ENCODE results near the gene API5.

Gene API5

GRCh38 chr11:43311791-43312607 is at the start of gene API5:
API5 (plus strand) TSS chr11:43311996; CDS start chr11:43312128, 132 bp downstream.
- Histone ChIP-seq H3K9me3 (ENCODE audit: low read length) (no peaks in the 10 kb centered on the region), H3K4me3 (ENCODE audit: low read length) (peak within 1 kb of the TSS; percentile 92)

GRCh38 chr11:43267856-43268580 is 43.8 kb upstream of the API5 start:
- Histone ChIP-seq H3K27me3 (ENCODE audit: insufficient read depth, low read length) (no peaks in the 10 kb centered on the region), H3K9me3 (ENCODE audit: low read length) (no peaks in the 10 kb centered on the region), H3K36me3 (ENCODE audit: insufficient read depth, low read length) (no peaks in the 10 kb centered on the region), H3K4me3 (ENCODE audit: low read length) (no peak overlapping the region), H3K4me1 (ENCODE audit: insufficient read depth, low read length) (peaks cover 5% of the 10 kb centered on the region), H2AFZ (ENCODE audit: low read depth, low read length) (no peak overlapping the region)

More at GRCh38 chr11:43311791-43312607, at the start of gene API5:
- no peaks in the 10 kb centered on the region for H3K27me3 ChIP-seq (ENCODE audit: insufficient read depth, low read length)
- H3K4me1 ChIP-seq (ENCODE audit: insufficient read depth, low read length), result peaks cover 6% of the 10 kb centered on the region
- peak within 1 kb of the TSS; percentile 42 for H2AFZ ChIP-seq (ENCODE audit: low read depth, low read length)
- peaks cover 4% of the 10 kb centered on the region for H3K36me3 ChIP-seq (ENCODE audit: insufficient read depth, low read length)

- Histone ChIP-seq H3K4me3 (ENCODE audit: low read length) (peak overlapping the region; percentile 35), H2AFZ (ENCODE audit: low read depth, low read length) (peak overlapping the region; percentile 46), H3K36me3 (ENCODE audit: insufficient read depth, low read length) (no peaks in the 10 kb centered on the region), H3K4me1 (ENCODE audit: insufficient read depth, low read length) (peaks cover 5% of the 10 kb centered on the region), H3K9me3 (ENCODE audit: low read length) (no peaks in the 10 kb centered on the region), H3K27me3 (ENCODE audit: insufficient read depth, low read length) (no peaks in the 10 kb centered on the region)
These were observed 43.0 kb upstream of the API5 start for GRCh38 chr11:43268786-43269185.

DNA sequence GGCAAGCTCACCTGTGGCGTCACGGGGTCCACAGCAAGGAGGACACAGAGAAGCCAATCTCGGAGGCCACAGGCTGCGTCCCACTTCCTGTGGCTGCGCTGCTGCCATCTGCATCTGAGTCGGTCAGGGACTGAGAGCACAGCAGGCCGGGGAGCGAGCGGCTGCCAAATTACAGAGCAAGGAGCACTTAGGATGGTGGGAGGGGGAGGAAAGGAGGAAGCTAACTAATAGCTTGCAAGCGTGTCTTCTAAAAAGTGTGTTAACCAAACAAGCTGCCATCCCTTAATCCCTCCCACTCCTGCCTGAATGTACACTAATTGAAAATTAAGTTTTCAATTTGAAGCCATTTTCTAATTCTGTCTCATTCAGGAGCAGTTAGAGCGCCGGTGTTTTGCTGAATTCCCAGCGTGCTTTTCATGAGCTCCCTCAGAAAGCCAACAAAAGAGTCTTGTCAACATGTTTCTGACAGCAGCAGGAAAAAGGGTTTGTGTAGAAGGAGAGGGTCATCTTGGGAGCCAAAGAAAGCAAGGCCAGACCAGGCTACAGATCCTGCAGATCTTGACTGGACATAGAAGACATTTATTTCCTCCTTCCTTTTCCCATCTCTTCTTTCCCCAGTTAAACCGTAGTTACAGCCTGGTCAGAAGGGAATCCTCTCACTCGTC is 42.4 kb upstream of the API5 start:
- H3K4me3 ChIP-seq (ENCODE audit: low read length), result peak overlapping the region; percentile 35
- no peaks in the 10 kb centered on the region for H3K36me3 ChIP-seq (ENCODE audit: insufficient read depth, low read length)
- peaks cover 5% of the 10 kb centered on the region for H3K4me1 ChIP-seq (ENCODE audit: insufficient read depth, low read length)
- H3K9me3 ChIP-seq (ENCODE audit: low read length), result no peaks in the 10 kb centered on the region
- no peaks in the 10 kb centered on the region for H3K27me3 ChIP-seq (ENCODE audit: insufficient read depth, low read length)
- H2AFZ ChIP-seq (ENCODE audit: low read depth, low read length), result peak overlapping the region; percentile 46

GRCh38 chr11:43270468-43270867 is 41.3 kb upstream of the API5 start:
- Histone ChIP-seq H3K4me3 (ENCODE audit: low read length) (no peak overlapping the region), H3K9me3 (ENCODE audit: low read length) (no peaks in the 10 kb centered on the region), H3K4me1 (ENCODE audit: insufficient read depth, low read length) (peaks cover 5% of the 10 kb centered on the region), H3K36me3 (ENCODE audit: insufficient read depth, low read length) (no peaks in the 10 kb centered on the region), H3K27me3 (ENCODE audit: insufficient read depth, low read length) (no peaks in the 10 kb centered on the region), H2AFZ (ENCODE audit: low read depth, low read length) (no peak overlapping the region)

DNA sequence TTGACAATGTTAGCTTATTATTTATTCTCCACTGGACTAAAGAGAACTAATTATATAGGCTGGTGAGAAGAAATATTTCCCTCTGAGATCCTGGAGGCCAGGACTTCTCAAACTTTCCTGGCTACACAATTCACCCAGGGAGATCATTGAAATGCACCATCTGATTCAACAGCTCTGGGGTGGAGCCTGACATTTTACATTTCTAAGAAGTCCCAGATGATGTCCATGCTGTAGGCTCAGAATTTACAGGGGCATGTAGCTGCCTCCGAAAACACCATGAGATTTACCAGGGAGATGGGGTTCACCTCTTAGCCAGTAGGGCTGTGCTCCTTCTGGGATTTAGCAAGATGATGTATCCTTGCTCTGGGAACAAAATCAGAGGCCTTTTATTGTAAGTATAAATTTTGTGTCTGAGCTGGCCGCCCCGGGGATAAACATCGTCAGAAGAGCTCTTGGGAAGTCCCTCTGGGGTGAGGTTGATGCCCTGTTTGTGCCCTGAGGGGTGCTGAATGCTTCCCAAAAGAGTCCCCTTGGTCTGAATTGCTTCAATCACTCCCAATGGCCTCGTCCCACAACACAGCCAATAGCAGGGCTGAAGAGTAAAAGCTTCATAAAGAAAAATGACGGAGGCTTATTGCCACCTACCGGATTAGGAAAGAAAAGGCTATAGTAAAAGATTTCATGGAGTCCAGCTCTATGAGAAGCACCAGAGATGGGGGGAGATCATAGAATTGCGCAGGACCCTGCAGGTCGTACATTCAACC is 33.4 kb upstream of the API5 start:
- H3K4me1 ChIP-seq (ENCODE audit: insufficient read depth, low read length), result peaks cover 2% of the 10 kb centered on the region
- peaks cover 3% of the 10 kb centered on the region for H3K27me3 ChIP-seq (ENCODE audit: insufficient read depth, low read length)
- peak overlapping the region; percentile 52 for H2AFZ ChIP-seq (ENCODE audit: low read depth, low read length)
- H3K36me3 ChIP-seq (ENCODE audit: insufficient read depth, low read length), result no peaks in the 10 kb centered on the region
- H3K4me3 ChIP-seq (ENCODE audit: low read length), result no peak overlapping the region
- no peaks in the 10 kb centered on the region for H3K9me3 ChIP-seq (ENCODE audit: low read length)

GRCh38 chr11:43282607-43283440 is 29.0 kb upstream of the API5 start:
- Histone ChIP-seq H3K27me3 (ENCODE audit: insufficient read depth, low read length) (peaks cover 3% of the 10 kb centered on the region), H3K4me3 (ENCODE audit: low read length) (no peak overlapping the region), H3K36me3 (ENCODE audit: insufficient read depth, low read length) (no peaks in the 10 kb centered on the region), H3K9me3 (ENCODE audit: low read length) (no peaks in the 10 kb centered on the region), H3K4me1 (ENCODE audit: insufficient read depth, low read length) (peaks cover 2% of the 10 kb centered on the region), H2AFZ (ENCODE audit: low read depth, low read length) (no peak overlapping the region)

DNA sequence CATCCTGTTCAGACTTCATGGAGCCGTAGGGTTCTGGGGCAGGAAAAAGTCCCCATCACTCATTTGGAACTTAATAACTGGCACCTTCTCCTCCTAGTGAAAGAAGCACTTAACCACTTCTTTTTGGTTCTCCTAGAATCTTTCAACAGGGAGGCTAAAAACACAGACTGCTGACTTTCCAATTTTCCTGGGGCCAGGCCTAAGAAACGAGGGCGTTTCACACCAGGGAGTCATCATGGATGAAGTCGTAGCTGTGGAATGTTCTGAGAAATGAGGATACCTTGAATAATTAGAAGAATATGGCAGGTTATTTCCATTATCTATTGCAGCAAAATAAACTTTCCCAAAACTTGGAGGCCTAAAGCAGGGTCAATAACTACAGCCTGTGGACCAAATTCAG is 26.0 kb upstream of the API5 start:
- Histone ChIP-seq H3K9me3 (ENCODE audit: low read length) (no peaks in the 10 kb centered on the region), H3K36me3 (ENCODE audit: insufficient read depth, low read length) (no peaks in the 10 kb centered on the region), H2AFZ (ENCODE audit: low read depth, low read length) (no peak overlapping the region), H3K4me1 (ENCODE audit: insufficient read depth, low read length) (no peaks in the 10 kb centered on the region), H3K27me3 (ENCODE audit: insufficient read depth, low read length) (peaks cover 3% of the 10 kb centered on the region), H3K4me3 (ENCODE audit: low read length) (no peak overlapping the region)

GRCh38 chr11:43289368-43289767 is 22.4 kb upstream of the API5 start:
- no peaks in the 10 kb centered on the region for H3K36me3 ChIP-seq (ENCODE audit: insufficient read depth, low read length)
- no peak overlapping the region for H3K4me3 ChIP-seq (ENCODE audit: low read length)
- no peaks in the 10 kb centered on the region for H3K9me3 ChIP-seq (ENCODE audit: low read length)

GRCh38 chr11:43298397-43298796 is 13.4 kb upstream of the API5 start:
- Histone ChIP-seq H3K4me3 (ENCODE audit: low read length) (no peak overlapping the region), H3K27me3 (ENCODE audit: insufficient read depth, low read length) (no peaks in the 10 kb centered on the region), H3K36me3 (ENCODE audit: insufficient read depth, low read length) (no peaks in the 10 kb centered on the region), H3K9me3 (ENCODE audit: low read length) (no peaks in the 10 kb centered on the region), H3K4me1 (ENCODE audit: insufficient read depth, low read length) (no peaks in the 10 kb centered on the region), H2AFZ (ENCODE audit: low read depth, low read length) (no peak overlapping the region)

More at GRCh38 chr11:43289368-43289767, 22.4 kb upstream of the API5 start:
- Histone ChIP-seq H3K27me3 (ENCODE audit: insufficient read depth, low read length) (no peaks in the 10 kb centered on the region), H2AFZ (ENCODE audit: low read depth, low read length) (no peak overlapping the region), H3K4me1 (ENCODE audit: insufficient read depth, low read length) (no peaks in the 10 kb centered on the region)

GRCh38 chr11:43315966-43316365 is 4.2 kb downstream of the API5 start:
- Histone ChIP-seq H3K9me3 (ENCODE audit: low read length) (no peaks in the 10 kb centered on the region), H2AFZ (ENCODE audit: low read depth, low read length) (no peak overlapping the region), H3K4me3 (ENCODE audit: low read length) (no peak overlapping the region), H3K4me1 (ENCODE audit: insufficient read depth, low read length) (peaks cover 6% of the 10 kb centered on the region), H3K27me3 (ENCODE audit: insufficient read depth, low read length) (no peaks in the 10 kb centered on the region), H3K36me3 (ENCODE audit: insufficient read depth, low read length) (peaks cover 31% of the 10 kb centered on the region)

GRCh38 chr11:43316451-43316850 is 4.7 kb downstream of the API5 start:
- H3K27me3 ChIP-seq (ENCODE audit: insufficient read depth, low read length), result no peaks in the 10 kb centered on the region
- H3K36me3 ChIP-seq (ENCODE audit: insufficient read depth, low read length), result peaks cover 36% of the 10 kb centered on the region
- H2AFZ ChIP-seq (ENCODE audit: low read depth, low read length), result no peak overlapping the region
- peaks cover 6% of the 10 kb centered on the region for H3K4me1 ChIP-seq (ENCODE audit: insufficient read depth, low read length)
- H3K4me3 ChIP-seq (ENCODE audit: low read length), result no peak overlapping the region
- H3K9me3 ChIP-seq (ENCODE audit: low read length), result no peaks in the 10 kb centered on the region
